Nephron (organoid): Measurements from ENCODE around the gene NT5C1A.
A peak's percentile ranks its signal among the peaks of the same experiment; 100 is the strongest.

Source experiments
- H3K27ac Mint-ChIP-seq, 3 experiments: 2 replicates each; pipeline ENCODE4 v1.8.0; 2020; ENCODE audit warnings: mixed read lengths in 3 of 3, mild to moderate bottlenecking in 2 of 3, moderate library complexity in 1 of 3
- H3K27me3 Mint-ChIP-seq: 2 replicates; pipeline ENCODE4 v1.8.0; 2021; ENCODE audit warnings: low read depth, mild to moderate bottlenecking, moderate library complexity, mixed read lengths
- H3K36me3 Mint-ChIP-seq: 2 replicates; pipeline ENCODE4 v1.8.0; 2020; ENCODE audit warnings: low read depth, mixed read lengths
- H3K4me1 Mint-ChIP-seq: 2 replicates; pipeline ENCODE4 v1.8.0; 2020; ENCODE audit warnings: mixed read lengths
- H3K4me3 Mint-ChIP-seq, 3 experiments: 2 replicates each; pipeline ENCODE4 v1.8.0; 2020; ENCODE audit warnings: mild to moderate bottlenecking in 3 of 3, mixed read lengths in 3 of 3, moderate library complexity in 2 of 3
- H3K9me3 Mint-ChIP-seq: 2 replicates; pipeline ENCODE4 v1.8.0; 2020; ENCODE audit warnings: mixed read lengths
- TF ChIP-seq, protein P1 (sequence below), 3 experiments: fragments of 200-600 bp; sonication (generic); IDR thresholded peaks; one replicate each; pipeline ENCODE4 v1.5.0; 2021; ENCODE audit warnings: antibody characterized with exemption in 3 of 3; ENCODE audit not compliant: unreplicated experiment in 3 of 3

Gene NT5C1A

DNA sequence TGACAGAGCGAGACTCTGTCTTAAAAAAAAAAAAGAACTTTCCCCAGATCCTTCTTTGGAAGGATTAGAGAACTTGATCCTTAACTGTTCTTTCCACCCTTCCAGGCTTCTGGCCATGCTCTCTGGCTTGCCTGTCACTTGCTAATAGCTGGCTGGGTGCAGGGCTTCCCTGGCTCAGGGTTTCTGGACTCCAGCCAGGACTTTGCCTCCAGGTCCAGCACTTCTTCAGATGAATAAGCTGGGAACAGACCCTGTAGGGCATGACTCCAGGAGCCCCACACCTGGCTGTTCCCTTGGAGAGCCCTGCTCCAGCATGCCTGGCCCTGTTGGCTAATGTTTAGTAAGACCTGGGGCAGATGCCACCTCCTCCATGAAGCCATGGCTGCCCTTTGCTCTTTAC is 3.3 kb upstream of the NT5C1A start:
- Mint-ChIP-seq H3K27ac (no peak overlapping the region), H3K36me3 (no peaks in the 10 kb centered on the region), H3K27me3 (peaks cover 72% of the 10 kb centered on the region), H3K4me1 (peaks cover 8% of the 10 kb centered on the region), H3K9me3 (no peaks in the 10 kb centered on the region), H3K4me3 (no peak overlapping the region)
- TF ChIP-seq, protein P1, sequence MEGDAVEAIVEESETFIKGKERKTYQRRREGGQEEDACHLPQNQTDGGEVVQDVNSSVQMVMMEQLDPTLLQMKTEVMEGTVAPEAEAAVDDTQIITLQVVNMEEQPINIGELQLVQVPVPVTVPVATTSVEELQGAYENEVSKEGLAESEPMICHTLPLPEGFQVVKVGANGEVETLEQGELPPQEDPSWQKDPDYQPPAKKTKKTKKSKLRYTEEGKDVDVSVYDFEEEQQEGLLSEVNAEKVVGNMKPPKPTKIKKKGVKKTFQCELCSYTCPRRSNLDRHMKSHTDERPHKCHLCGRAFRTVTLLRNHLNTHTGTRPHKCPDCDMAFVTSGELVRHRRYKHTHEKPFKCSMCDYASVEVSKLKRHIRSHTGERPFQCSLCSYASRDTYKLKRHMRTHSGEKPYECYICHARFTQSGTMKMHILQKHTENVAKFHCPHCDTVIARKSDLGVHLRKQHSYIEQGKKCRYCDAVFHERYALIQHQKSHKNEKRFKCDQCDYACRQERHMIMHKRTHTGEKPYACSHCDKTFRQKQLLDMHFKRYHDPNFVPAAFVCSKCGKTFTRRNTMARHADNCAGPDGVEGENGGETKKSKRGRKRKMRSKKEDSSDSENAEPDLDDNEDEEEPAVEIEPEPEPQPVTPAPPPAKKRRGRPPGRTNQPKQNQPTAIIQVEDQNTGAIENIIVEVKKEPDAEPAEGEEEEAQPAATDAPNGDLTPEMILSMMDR (IDR thresholded peaks at IDR 0.05; ENCODE audit: unreplicated experiment in 3 of 3): no peak

DNA sequence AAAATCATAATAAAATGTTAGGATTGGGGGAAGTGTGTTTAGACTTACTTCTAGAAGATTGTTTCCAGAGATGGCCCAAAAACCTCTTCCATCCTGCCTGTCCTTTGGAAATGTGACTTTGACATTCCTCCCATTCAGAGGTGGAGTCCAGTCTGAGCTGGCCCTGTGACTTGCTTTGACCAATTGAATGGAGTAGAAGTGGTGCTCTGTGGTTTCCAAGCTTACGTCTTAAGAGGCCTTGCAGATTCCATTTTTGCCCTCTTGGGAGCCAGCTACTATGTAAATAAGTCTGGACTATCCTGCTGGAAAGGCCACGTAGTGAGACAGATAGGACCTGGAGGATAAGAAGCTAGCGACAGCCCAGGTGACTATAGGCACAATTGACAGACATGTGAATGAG is 1.3 kb upstream of the NT5C1A start:
- H3K4me3 Mint-ChIP-seq: peak overlapping the region; percentile 46 to 80 (median 64)
- no peaks in the 10 kb centered on the region for H3K9me3 Mint-ChIP-seq
- H3K27ac Mint-ChIP-seq: no peak overlapping the region
- H3K27me3 Mint-ChIP-seq: peaks cover 70% of the 10 kb centered on the region
- peaks cover 8% of the 10 kb centered on the region for H3K4me1 Mint-ChIP-seq
- TF ChIP-seq, protein P1 (IDR thresholded peaks at IDR 0.05; ENCODE audit: unreplicated experiment in 3 of 3): no peak
- no peaks in the 10 kb centered on the region for H3K36me3 Mint-ChIP-seq

DNA sequence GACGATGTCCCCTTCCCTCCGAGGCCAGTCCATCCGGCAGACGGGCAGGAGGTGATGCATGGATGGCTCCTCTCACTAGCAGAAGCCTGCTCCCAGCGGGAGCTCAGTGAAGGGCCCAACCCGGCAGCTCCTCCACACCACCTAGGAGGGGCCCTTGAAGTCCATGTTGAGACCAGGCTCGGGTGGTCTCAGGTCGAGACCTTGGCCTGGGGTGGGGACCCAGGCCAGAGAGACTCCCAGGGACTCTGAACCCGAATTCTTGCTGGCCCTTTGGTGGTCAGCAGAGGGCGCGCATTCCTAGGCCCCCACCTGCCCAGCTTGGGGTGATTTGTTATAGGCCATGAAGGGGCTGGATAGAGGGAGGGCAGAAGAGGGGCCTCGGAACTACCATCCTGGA is 642 bp upstream of the NT5C1A start:
- Mint-ChIP-seq H3K4me3 (peak overlapping the region; percentile 80 to 85 (median 83)), H3K36me3 (no peaks in the 10 kb centered on the region), H3K9me3 (no peaks in the 10 kb centered on the region), H3K27me3 (peaks cover 72% of the 10 kb centered on the region), H3K4me1 (peaks cover 8% of the 10 kb centered on the region), H3K27ac (no peak overlapping the region)
- TF ChIP-seq, protein P1 (IDR thresholded peaks at IDR 0.05; ENCODE audit: unreplicated experiment in 3 of 3): peak; percentile 19 to 47 (median 34)

DNA sequence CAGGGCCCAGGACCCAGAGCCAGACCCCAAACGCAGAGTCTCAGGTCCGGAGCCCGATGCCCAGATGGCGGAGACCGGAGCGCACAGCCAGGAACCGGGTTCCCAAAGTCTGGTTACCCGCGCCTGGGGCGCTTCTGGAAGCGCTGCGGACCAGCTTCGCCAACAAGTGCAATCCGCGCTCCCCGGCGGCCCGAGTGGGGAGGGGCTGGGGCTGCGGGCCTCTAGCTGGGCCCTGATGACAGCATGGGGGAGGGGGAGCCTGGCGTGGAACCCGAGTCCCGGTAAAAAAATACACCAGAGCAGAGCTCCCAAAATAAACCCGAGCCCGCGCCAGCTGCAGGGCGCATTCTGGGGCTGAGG is 494 bp downstream of the NT5C1A start:
- H3K36me3 Mint-ChIP-seq: no peaks in the 10 kb centered on the region
- H3K4me3 Mint-ChIP-seq: peak overlapping the region; percentile 26 to 80 (median 56)
- H3K27ac Mint-ChIP-seq: no peak overlapping the region
- H3K9me3 Mint-ChIP-seq: no peaks in the 10 kb centered on the region
- TF ChIP-seq, protein P1 (IDR thresholded peaks at IDR 0.05; ENCODE audit: unreplicated experiment in 3 of 3): no peak
- peaks cover 73% of the 10 kb centered on the region for H3K27me3 Mint-ChIP-seq
- H3K4me1 Mint-ChIP-seq: peaks cover 8% of the 10 kb centered on the region

DNA sequence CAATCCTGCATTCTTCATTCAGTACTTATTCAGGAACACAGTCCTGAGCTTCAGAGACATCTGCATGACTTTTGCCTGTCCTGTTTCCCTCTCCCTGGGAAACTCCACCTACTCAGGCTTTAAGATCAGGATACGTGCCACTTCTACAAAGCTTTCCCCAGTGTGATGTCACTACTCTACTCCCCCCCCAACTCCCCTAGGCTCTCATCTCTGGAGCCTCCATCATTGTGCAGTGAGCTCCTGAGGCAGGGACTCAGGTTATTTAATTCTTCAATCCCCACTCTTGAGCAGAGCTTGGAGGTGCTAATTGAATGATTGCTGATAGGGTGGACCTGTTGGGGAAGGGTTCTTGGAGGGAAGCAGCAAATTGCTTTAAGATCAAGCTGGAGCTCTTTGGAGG is 1.2 kb downstream of the NT5C1A start:
- Mint-ChIP-seq H3K36me3 (no peaks in the 10 kb centered on the region), H3K27me3 (peaks cover 80% of the 10 kb centered on the region), H3K9me3 (no peaks in the 10 kb centered on the region), H3K4me1 (peaks cover 8% of the 10 kb centered on the region), H3K27ac (no peak overlapping the region), H3K4me3 (peak overlapping the region; percentile 56 to 80 (median 58))
- TF ChIP-seq, protein P1 (IDR thresholded peaks at IDR 0.05; ENCODE audit: unreplicated experiment in 3 of 3): no peak

DNA sequence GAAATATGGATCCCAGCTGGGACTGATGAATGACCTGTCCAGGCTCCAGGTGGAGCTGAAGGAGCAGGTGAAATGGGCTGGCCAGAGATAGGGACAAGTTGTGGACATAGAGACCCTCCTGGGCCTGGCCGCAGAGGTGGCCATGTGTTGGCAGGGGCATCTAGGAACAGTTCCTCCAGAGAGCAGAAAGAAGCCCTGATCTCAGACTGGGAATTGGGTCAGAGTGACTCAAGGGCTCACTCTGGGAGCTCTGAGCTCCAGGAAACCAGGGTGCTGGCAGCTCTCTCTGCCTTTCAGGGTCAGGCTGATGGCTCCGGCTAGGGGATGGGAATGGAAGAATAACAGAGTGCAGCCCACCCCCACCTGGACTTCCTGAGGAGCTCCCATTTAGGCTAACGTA is 3.0 kb downstream of the NT5C1A start:
- Mint-ChIP-seq H3K27ac (no peak overlapping the region), H3K27me3 (peaks cover 64% of the 10 kb centered on the region), H3K36me3 (no peaks in the 10 kb centered on the region), H3K9me3 (no peaks in the 10 kb centered on the region), H3K4me3 (peak overlapping the region; percentile 6 to 41 (median 38)), H3K4me1 (peaks cover 8% of the 10 kb centered on the region)
- TF ChIP-seq, protein P1 (IDR thresholded peaks at IDR 0.05; ENCODE audit: unreplicated experiment in 3 of 3): no peak
